Hepatocyte (in vitro differentiated cells): ENCODE results near the gene TUBA4B.

Experiments
- EZH2 ChIP-seq: fragments of 200-600 bp; sonication (generic); IDR thresholded peaks from 2 replicates; pipeline ENCODE4 v1.6.1; 2016; ENCODE audit warnings: antibody characterized with exemption, mild to moderate bottlenecking, borderline replicate concordance
- TF ChIP-seq, protein P1 (sequence below): fragments of 200-600 bp; sonication (generic); IDR thresholded peaks from 2 replicates; pipeline ENCODE4 v1.5.1; 2016; ENCODE audit warnings: antibody characterized with exemption, mild to moderate bottlenecking; ENCODE audit not compliant: poor library complexity

DNA sequence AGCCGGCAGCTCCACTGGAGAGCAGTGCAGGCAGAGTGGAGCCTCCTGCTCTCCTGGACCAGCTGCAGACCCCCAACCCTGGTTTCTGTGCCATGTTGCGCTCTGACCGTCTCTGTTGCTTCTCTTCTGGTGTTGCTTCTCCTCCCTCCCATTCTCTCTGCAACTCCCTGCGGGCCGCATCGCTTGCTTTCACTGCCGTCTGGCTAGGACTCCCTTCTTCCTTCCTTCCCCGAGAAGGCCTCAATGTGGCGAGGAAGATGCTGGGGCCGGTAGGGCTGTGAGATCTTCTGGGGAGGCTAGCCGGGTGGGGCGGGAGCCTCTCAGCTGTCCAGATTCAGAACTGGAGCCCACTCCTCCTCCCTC, 32.3 kb downstream of the TUBA4B start:
- TF ChIP-seq, protein P1, sequence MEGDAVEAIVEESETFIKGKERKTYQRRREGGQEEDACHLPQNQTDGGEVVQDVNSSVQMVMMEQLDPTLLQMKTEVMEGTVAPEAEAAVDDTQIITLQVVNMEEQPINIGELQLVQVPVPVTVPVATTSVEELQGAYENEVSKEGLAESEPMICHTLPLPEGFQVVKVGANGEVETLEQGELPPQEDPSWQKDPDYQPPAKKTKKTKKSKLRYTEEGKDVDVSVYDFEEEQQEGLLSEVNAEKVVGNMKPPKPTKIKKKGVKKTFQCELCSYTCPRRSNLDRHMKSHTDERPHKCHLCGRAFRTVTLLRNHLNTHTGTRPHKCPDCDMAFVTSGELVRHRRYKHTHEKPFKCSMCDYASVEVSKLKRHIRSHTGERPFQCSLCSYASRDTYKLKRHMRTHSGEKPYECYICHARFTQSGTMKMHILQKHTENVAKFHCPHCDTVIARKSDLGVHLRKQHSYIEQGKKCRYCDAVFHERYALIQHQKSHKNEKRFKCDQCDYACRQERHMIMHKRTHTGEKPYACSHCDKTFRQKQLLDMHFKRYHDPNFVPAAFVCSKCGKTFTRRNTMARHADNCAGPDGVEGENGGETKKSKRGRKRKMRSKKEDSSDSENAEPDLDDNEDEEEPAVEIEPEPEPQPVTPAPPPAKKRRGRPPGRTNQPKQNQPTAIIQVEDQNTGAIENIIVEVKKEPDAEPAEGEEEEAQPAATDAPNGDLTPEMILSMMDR: no peak
- TF ChIP-seq EZH2: no peak
